Right lung (tissue), 10 donors: ENCODE results near the gene CLCF1. TPM values are rescaled to one million over a fixed set of nuclear protein-coding genes. Genes with fewer than 3 reads are reported as not detected.

Source experiments
- DNase-seq, 2 donors: peaks; one replicate each; pipeline ENCODE4 v3.0.0-alpha.2; 2013
- long read RNA-seq, 8 donors: transcript quantifications; one replicate each; lab custom pipeline, GENCODE V29; 2026
- polyA plus RNA-seq, 5 donors: library from polyadenylated mRNA; unstranded; fragments of 120-200 nt; gene quantifications; one replicate each; pipeline versions ENCODE4 v1.2.1 to v1.2.3, GENCODE V29; 2013; ENCODE audit warnings: inconsistent platforms in 1 of 5, low replicate concordance in 1 of 5; ENCODE audit not compliant: insufficient read length in 5 of 5, insufficient read depth in 1 of 5

The CLCF1 gene
- 10 to 100 TPM; 11.1 to 14.7 (median 13.7) TPM for polyA plus RNA-seq
- long read RNA-seq, donor 1, transcript CLCF1-201 (3 exons, 1,844 nt) = major isoform, 6 of 11 reads
- long read RNA-seq, donor 1, partial matches to known transcripts = 0 of 11 reads
- long read RNA-seq, donor 1, other reads (novel, unspliced or antisense) = 5 of 11 reads
- long read RNA-seq, donor 2, partial matches to known transcripts = 0 of 1 reads
- long read RNA-seq, donor 2, other reads (novel, unspliced or antisense) = 0 of 1 reads
- long read RNA-seq, donor 3, partial matches to known transcripts = 0 of 3 reads
- long read RNA-seq, donor 3, other reads (novel, unspliced or antisense) = 0 of 3 reads
- long read RNA-seq, donor 4, partial matches to known transcripts = 0 of 1 reads
- long read RNA-seq, donor 4, other reads (novel, unspliced or antisense) = 0 of 1 reads
- long read RNA-seq, donor 5, partial matches to known transcripts = 0 of 2 reads
- long read RNA-seq, donor 5, other reads (novel, unspliced or antisense) = 0 of 2 reads
- long read RNA-seq, donor 6, partial matches to known transcripts = 0 of 3 reads
- long read RNA-seq, donor 6, other reads (novel, unspliced or antisense) = 0 of 3 reads
- long read RNA-seq, donor 7 = 0 reads
- long read RNA-seq, donor 8, partial matches to known transcripts = 0 of 3 reads
- long read RNA-seq, donor 8, other reads (novel, unspliced or antisense) = 0 of 3 reads

GRCh38 chr11:67372993-67373647, at the start of gene CLCF1:
Gene CLCF1 (minus strand): TSS chr11:67373598. CDS start chr11:67373539, 59 bp downstream.
- peak in 1 of 2 donors; percentile 80 for DNase-seq

GRCh38 chr11:67422891-67423290, 49.5 kb upstream of the CLCF1 start:
- DNase-seq = no peak

- no peak for DNase-seq
Measured at GRCh38 chr11:67421430-67422031, 48.1 kb upstream of the CLCF1 start.

- peak; percentile 92 to 93 for DNase-seq
Measured at GRCh38 chr11:67420646-67421429, 47.4 kb upstream of the CLCF1 start.

- no peak for DNase-seq
Measured at GRCh38 chr11:67420147-67420645, 46.8 kb upstream of the CLCF1 start.

- DNase-seq = no peak
Measured at GRCh38 chr11:67419325-67420049, 46.1 kb upstream of the CLCF1 start.

- no peak for DNase-seq
Measured at GRCh38 chr11:67418476-67419281, 45.3 kb upstream of the CLCF1 start.

GRCh38 chr11:67417425-67417824, 44.0 kb upstream of the CLCF1 start:
- DNase-seq = no peak

- peak in 1 of 2 donors; percentile 53 for DNase-seq
Measured at GRCh38 chr11:67416416-67417335, 43.3 kb upstream of the CLCF1 start.

GRCh38 chr11:67415501-67416304, 42.3 kb upstream of the CLCF1 start, which contains the start of gene CARNS1:
Gene CARNS1 (plus strand): TSS chr11:67415678. CDS start chr11:67416200, 522 bp downstream.
- DNase-seq = no peak

- no peak for DNase-seq
Measured at GRCh38 chr11:67413266-67413849, 40.0 kb upstream of the CLCF1 start.

GRCh38 chr11:67412495-67413179, 39.2 kb upstream of the CLCF1 start:
- no peak for DNase-seq

GRCh38 chr11:67411785-67412152, 38.4 kb upstream of the CLCF1 start:
- no peak for DNase-seq

GRCh38 chr11:67410984-67411784, 37.8 kb upstream of the CLCF1 start:
- DNase-seq = no peak

GRCh38 chr11:67410369-67410831, 37.0 kb upstream of the CLCF1 start:
- DNase-seq = no peak
